ENCODE results near the gene PRICKLE3.

The PRICKLE3 gene

GRCh38 chrX:49187526-49187925 is 1.4 kb upstream of the PRICKLE3 start:
- H3K4me2 ChIP-seq (ENCODE audit: low read depth, low read length, poor library complexity, severe bottlenecking), result no peak overlapping the region
- peaks cover 9% of the 10 kb centered on the region; the same call in 1 of the 2 replicates for H3F3A ChIP-seq (ENCODE audit: insufficient read depth)
- H2AFZ ChIP-seq (ENCODE audit: low read depth, low read length, severe bottlenecking), result no peak overlapping the region
- no peaks in the 10 kb centered on the region for H4K20me1 ChIP-seq (ENCODE audit: low read depth, low read length)
- H3K9me2 ChIP-seq (replicated peaks; ENCODE audit: insufficient read depth, low read length), result no peaks in the 10 kb centered on the region
- H3K9me3 ChIP-seq (ENCODE audit: insufficient read depth, low read length), result no peaks in the 10 kb centered on the region
- 0 out of 2 replicates have a peak, but pooled peaks cover 7% of the 10 kb centered on the region for H3K79me2 ChIP-seq (ENCODE audit: insufficient read depth, low read length)
- H3K4me3 ChIP-seq (ENCODE audit: insufficient read depth, low read length, poor library complexity, severe bottlenecking), result no peak overlapping the region
- H3K36me3 ChIP-seq (ENCODE audit: low read length), result no peaks in the 10 kb centered on the region
- TF ChIP-seq CTCF (IDR thresholded peaks at IDR 0.05; ENCODE audit: insufficient read depth, low read length, poor library complexity, severe bottlenecking) (no peak), EZH2phosphoT487 (conservative IDR thresholded peaks at IDR 0.05; ENCODE audit: low read length) (no peak)
- H3K27ac ChIP-seq (ENCODE audit: low read depth, low read length), result no peak overlapping the region
- no peaks in the 10 kb centered on the region for H3K27me3 ChIP-seq (ENCODE audit: low read length)
- H3K9ac ChIP-seq (ENCODE audit: low read length), result no peak overlapping the region

GRCh38 chrX:49187028-49187394 is 838 bp upstream of the PRICKLE3 start:
- no peak overlapping the region for H3K9ac ChIP-seq (ENCODE audit: low read length)

GRCh38 chrX:49184294-49185281 is 1.6 kb downstream of the PRICKLE3 start:
- no peaks in the 10 kb centered on the region for H3K9me3 ChIP-seq (ENCODE audit: insufficient read depth, low read length)
- H3K27me3 ChIP-seq (ENCODE audit: low read length), result no peaks in the 10 kb centered on the region
- no peaks in the 10 kb centered on the region for H3K36me3 ChIP-seq (ENCODE audit: low read length)
- H4K20me1 ChIP-seq (ENCODE audit: low read depth, low read length), result no peaks in the 10 kb centered on the region
- no peak for TF ChIP-seq CTCF (IDR thresholded peaks at IDR 0.05; ENCODE audit: insufficient read depth, low read length, poor library complexity, severe bottlenecking)
- TF ChIP-seq EZH2phosphoT487 (conservative IDR thresholded peaks at IDR 0.05; ENCODE audit: low read length), result no peak
- 0 out of 2 replicates have a peak, but pooled peaks cover 7% of the 10 kb centered on the region for H3K79me2 ChIP-seq (ENCODE audit: insufficient read depth, low read length)
- H3K27ac ChIP-seq (ENCODE audit: low read depth, low read length), result peak overlapping the region; percentile 28
- peak overlapping the region; percentile 82 for H3K9ac ChIP-seq (ENCODE audit: low read length)
- peaks cover 5% of the 10 kb centered on the region; the same call in 1 of the 2 replicates for H3F3A ChIP-seq (ENCODE audit: insufficient read depth)
- H3K4me2 ChIP-seq (ENCODE audit: low read depth, low read length, poor library complexity, severe bottlenecking), result peak overlapping the region; percentile 95
- peak overlapping the region; percentile 69 for H3K4me3 ChIP-seq (ENCODE audit: insufficient read depth, low read length, poor library complexity, severe bottlenecking)
- no peak overlapping the region for H2AFZ ChIP-seq (ENCODE audit: low read depth, low read length, severe bottlenecking)
- H3K9me2 ChIP-seq (replicated peaks; ENCODE audit: insufficient read depth, low read length), result no peaks in the 10 kb centered on the region

More at GRCh38 chrX:49187028-49187394, 838 bp upstream of the PRICKLE3 start:
- Histone ChIP-seq H2AFZ (ENCODE audit: low read depth, low read length, severe bottlenecking) (no peak overlapping the region), H3F3A (ENCODE audit: insufficient read depth) (peaks cover 9% of the 10 kb centered on the region; the same call in 1 of the 2 replicates), H3K9me3 (ENCODE audit: insufficient read depth, low read length) (no peaks in the 10 kb centered on the region), H3K27me3 (ENCODE audit: low read length) (no peaks in the 10 kb centered on the region), H3K79me2 (ENCODE audit: insufficient read depth, low read length) (0 out of 2 replicates have a peak, but pooled peaks cover 7% of the 10 kb centered on the region), H4K20me1 (ENCODE audit: low read depth, low read length) (no peaks in the 10 kb centered on the region), H3K4me2 (ENCODE audit: low read depth, low read length, poor library complexity, severe bottlenecking) (no peak overlapping the region), H3K36me3 (ENCODE audit: low read length) (no peaks in the 10 kb centered on the region), H3K27ac (ENCODE audit: low read depth, low read length) (no peak overlapping the region), H3K9me2 (replicated peaks; ENCODE audit: insufficient read depth, low read length) (no peaks in the 10 kb centered on the region), H3K4me3 (ENCODE audit: insufficient read depth, low read length, poor library complexity, severe bottlenecking) (no peak overlapping the region)
- TF ChIP-seq EZH2phosphoT487 (conservative IDR thresholded peaks at IDR 0.05; ENCODE audit: low read length), result no peak
- TF ChIP-seq CTCF (IDR thresholded peaks at IDR 0.05; ENCODE audit: insufficient read depth, low read length, poor library complexity, severe bottlenecking), result no peak
